Activated CD8-positive, alpha-beta memory T cell treated with anti-CD3 and anti-CD28 coated beads, Interleukin-2, amount 50 U/mL, for 1 hour (primary cell): ENCODE results near the gene AKT1S1.

Experiments used
- DNase-seq: peaks from one replicate; pipeline ENCODE4 v3.0.0-alpha.2; 2020; ENCODE audit errors: extremely low read depth

AKT1S1 gene

DNA sequence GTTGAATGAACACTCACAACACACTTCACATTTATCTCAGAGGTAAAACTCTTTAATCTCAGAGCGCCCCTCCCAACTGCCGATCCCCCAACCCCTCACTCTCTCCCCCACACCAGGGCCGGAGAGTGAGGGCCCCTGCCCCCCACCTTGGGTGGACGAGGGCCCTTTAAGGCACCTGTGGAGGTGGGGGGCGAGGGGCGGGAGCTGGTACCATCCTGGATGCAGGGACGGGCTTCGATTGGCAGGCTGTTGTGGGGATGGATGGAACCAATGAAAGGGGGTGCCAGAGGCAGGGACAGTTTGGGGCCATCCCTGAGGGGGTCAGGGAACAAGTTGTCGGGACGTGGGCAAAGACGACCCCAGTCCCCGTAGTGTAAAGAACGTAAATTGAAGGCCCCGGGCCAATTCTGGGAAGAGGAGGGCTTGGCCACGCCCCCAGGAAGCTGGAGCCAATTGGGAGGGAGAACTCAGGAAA lies 8.1 kb downstream of the AKT1S1 start:
- no peak for DNase-seq

DNA sequence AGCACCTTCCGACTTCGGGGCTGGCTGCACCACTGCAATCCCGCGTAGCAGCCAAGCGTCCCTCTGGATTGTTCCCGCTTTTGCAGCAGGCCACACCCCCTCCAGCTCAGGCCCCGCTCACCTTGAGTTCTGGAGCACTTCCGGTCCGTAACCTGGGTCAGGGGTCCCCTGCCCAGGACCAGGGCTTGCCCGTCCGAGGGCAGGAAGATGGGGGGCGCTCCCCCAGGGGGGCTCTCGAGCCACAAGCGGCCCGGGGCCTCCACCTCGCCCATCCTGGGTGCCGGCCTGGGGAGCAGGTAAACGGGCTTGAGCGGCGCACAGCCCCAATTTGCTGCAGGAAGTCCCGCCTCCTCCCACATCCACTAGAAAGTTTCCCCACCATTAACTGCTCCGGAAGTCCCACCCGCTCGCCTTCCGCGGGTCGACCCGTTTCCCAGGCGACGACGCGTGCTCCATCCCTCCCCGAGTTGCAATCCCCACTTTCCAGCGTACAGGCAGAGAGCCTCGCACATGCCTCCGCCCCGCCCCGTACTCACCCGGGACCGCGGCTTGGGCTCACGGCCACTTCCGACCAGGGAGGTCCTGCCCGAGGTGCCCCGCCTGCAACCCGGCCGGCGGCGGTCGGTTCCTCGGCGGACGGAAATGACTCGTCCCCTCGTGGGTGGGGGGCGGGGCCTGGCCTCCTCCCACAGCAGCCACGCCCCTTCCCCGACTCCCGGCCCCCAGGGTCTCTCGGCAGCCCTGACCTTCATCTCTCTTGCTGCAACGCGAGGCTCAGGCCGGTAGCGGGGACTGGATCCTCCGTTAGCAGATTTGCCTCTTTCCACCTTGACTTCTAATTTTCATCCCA lies 10.0 kb downstream of the AKT1S1 start, which contains the start of gene PNKP:
Gene PNKP (minus strand): TSS at position 644 of the 850 bp plus-strand sequence. CDS start 372 bp downstream, at position 272.
- DNase-seq, result peak; percentile 61

GRCh38 chr19:49864890-49865289 lies 12.3 kb downstream of the AKT1S1 start:
- no peak for DNase-seq

- DNase-seq, result no peak
These were observed 13.2 kb downstream of the AKT1S1 start for GRCh38 chr19:49863935-49864320.

DNA sequence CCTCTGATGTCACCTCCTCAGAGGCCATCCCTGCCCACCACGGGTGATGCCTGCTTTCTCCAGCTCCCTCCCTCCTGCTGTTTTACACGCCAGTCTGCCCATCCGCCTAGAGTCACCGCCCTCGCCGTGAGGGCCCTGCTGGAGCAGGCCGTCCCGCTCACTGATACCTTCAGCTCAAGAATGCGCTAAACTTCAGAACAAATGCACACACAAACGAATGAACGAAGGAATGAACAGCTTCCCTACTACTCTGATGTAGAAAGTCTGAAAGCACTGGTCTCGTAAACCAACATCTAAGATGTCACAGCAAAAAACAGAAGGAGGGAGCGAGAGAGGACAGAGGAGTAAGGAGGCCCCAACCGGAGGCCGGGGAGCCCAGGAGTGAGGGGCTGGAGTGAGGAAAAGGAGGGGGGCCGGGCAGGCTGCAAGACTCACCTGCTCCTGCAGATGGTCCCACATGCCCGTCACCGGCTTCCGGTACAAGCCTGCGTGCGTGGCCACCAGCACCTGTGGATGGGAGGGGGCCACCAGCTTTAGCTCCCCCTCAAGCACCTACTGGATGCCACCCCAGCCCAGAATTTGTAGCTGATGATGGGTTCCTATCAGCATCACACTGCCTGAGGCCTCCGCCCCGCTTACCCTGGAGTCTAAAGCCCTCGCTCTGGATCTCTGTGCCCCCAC lies 13.8 kb downstream of the AKT1S1 start:
- no peak for DNase-seq

DNA sequence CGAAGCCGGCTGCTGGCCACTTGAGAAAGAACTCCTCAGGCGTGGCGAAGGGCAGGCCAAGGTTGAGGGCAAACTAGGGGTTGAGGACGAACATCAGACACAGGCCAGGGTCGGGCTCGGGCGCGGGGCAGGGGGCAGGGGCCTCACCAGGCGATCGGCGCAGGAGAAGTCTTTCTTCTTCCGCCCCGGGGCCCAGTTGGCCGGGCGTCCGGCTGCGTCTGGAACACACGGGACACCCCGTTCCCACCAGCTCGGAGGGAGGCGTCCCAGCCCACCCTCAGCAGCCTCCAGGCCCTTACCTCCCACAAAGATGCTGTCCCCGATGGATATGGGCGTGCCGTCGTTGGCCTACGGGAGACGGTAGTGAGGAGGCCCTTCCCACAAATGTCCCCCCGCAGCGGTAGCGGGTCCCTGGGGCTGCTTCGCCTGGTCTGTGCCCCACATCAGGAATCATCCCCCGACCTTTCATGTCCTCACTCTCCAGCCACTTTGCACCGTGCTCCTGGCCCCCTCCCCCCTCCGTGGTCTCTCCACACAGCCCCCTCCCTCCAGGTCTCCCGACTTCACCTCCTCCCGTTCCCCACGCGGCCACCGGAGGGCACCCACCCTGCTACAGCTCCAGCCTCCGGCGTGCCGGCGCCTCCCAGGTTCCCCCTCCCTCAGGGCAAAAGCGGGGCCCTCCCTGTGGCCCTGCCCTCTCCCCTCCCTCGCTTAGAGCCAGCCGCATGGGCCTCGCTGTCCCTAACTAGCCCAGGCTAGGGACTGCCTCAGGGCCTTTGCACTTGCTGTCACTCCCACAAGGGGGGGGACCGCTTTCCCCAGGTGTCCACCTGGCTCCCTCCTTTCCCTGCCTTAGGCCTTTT lies 14.5 kb downstream of the AKT1S1 start:
- DNase-seq, result no peak

- no peak for DNase-seq
These were observed 15.4 kb downstream of the AKT1S1 start for GRCh38 chr19:49861541-49862378.

- DNase-seq, result no peak
These were observed 16.0 kb downstream of the AKT1S1 start for GRCh38 chr19:49861107-49861506.

- DNase-seq, result no peak
These were observed 16.6 kb downstream of the AKT1S1 start for GRCh38 chr19:49860336-49861102.

- no peak for DNase-seq
These were observed 17.3 kb downstream of the AKT1S1 start for GRCh38 chr19:49859682-49860335.

DNA sequence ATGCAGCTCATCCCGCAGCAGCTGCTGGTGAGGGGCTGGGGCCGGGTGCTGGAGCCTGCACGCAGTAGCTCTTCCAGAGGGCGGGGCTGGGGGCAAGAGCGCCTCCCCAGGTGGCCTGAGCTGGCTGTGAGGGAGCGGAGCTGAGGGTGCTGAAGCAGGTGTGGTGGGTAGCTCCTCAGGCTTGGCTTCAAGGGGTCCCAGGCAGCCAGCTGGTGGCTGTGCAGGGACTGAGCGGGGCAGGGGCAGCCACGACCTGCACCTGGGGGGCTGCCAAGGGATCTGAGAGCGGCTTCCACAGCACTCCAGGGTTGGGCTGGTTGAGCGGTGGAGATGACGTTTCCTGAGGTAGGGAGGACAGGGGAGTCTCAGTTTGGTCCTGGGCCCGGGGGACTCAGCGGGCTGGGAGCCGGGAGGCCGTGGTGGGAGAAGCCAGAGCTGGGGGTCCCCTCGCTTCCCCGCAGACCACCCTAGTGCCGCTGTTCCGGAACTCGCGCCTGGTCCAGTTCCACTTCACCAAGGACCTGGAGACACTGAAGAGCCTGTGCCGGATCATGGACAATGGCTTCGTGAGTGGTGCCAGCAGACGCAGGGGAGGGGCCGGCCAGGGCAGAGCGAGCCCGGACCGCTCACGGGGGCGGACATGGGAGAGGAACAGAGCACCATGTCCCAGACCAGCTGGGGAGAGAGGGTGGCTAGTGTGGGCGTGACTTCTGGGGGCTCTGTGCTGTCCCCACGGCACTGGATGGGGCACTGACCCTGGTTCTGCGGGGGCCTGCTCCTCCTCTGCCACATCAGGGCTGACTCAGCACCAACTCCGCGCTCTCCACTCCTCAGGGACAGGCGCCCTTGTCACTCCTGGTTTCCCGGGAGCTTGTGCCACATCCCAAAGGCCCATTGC lies 18.8 kb downstream of the AKT1S1 start:
- no peak for DNase-seq

DNA sequence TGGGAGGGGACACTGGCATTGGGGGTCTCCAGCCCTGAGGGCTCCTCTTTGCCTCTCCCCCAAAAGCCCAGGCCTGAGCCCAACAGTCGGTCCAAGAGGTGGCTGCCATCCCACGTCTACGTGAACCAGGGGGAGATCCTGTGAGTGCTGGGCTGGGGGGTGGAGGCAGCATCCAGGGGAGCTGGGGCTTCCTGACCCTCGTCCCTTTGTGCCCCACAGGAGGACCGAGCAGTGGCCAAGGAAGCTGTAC lies 19.4 kb downstream of the AKT1S1 start:
- DNase-seq, result no peak

- DNase-seq, result no peak
These were observed 19.9 kb downstream of the AKT1S1 start for GRCh38 chr19:49857061-49857837.

- no peak for DNase-seq
These were observed 20.6 kb downstream of the AKT1S1 start for GRCh38 chr19:49856574-49857021.

DNA sequence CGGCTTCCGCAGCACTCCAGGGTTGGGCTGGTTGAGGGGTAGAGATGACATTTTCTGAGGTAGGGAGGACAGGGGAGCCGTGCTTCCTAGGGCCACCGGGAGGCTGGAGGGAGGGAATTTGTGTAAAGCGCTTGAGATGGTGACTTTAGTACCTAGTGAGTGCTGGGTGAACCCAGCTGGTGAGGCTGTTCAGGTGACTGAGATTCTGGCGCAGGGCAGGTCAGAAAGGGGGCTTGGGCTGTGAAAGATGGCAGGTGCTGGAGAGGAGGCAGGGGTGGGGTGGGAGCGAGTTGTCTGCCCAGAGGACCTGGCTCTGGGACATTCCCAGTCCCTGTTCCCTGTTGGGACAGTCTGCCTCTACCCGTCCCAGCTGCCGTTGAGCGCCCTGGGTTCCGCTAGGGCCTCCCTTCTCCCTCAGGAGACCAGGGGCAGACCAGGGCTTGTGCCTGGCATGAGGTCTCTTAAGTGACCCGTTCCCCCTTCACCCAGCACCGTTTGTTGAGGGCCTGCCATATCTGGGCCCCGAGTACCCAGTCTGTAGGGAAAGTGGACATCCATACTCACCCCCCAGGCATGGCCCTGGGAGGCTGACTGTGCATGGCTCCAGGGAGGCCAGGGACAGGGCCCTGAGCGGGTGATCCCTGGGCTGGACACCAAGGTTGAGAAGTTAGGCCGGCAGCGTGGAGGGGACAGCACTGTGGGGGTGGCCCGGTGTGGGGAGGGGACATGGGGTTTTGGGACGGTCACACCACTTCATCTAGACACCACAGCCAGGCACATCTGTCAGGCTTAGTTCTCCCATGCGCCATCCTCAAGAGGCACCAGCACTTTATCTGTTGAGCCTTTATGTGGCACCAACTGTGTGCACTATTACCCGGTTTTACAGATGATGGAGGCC lies 21.2 kb downstream of the AKT1S1 start:
- DNase-seq, result no peak

DNA sequence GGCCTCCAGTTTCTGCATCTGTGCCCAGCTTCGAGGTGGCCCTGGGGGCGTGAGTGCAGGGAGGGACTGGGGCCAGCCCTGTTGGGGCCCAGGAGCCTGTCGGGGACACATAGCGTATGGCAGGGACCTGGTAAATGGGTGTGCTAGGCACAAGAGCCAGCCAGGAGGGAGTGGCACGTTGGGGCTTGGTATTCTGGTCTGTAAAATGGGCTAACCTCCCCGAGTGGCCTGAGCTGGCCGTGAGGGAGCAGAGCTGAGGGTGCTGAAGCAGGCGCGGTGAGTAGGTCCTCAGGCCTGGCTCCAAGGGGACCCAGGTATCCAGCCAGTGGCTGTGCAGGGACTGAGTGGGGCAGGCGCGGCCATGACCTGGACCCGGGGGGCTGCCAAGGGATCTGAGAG lies 21.9 kb downstream of the AKT1S1 start:
- no peak for DNase-seq
